HG02852 (cell line): ENCODE data around the gene EXOSC10.
"Not testable (repeated sequence)": the region's sequence is repeated elsewhere in the genome, so short reads cannot be mapped to it uniquely, and the experiment has no call there.

Experiments
- ATAC-seq: cut with Tn5 transposase; IDR thresholded peaks from one replicate; pipeline ENCODE4 v1.9.1; 2021; ENCODE audit warnings: mild to moderate bottlenecking, moderate library complexity; ENCODE audit not compliant: unreplicated experiment

Gene EXOSC10

DNA sequence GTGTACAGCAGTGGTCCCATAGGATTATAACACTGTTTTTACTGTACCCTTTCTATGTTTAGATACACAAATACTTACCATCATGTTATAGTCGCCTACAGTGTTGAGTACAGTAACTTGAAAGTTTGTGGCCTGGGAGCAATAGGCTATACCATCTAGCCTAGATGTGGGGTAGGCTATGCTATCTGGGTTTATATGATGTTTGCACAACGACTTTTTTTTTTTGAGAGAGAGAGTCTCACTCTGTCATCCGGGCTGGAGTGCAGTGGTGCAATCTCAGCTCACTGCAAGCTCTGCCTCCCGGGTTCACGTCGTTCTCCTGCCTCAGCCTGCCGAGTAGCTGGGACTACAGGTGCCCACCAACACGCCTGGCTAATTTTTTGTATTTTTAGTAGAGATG lies 80.3 kb downstream of the EXOSC10 start:
- ATAC-seq: not testable (repeated sequence)
